PC-3 (cell line): ENCODE data around the gene TNFAIP8.

Experiments used
- CTCF ChIP-seq: fragments of 300-600 bp; sonication (generic); conservative IDR thresholded peaks from 2 replicates; pipeline ENCODE4 v1.5.1; 2017; ENCODE audit warnings: antibody characterized with exemption, low read depth, mild to moderate bottlenecking, low read length
- EZH2 ChIP-seq: fragments of 300-600 bp; sonication (generic); IDR thresholded peaks from one replicate; pipeline ENCODE4 v1.6.1; 2017; ENCODE audit warnings: antibody characterized with exemption, mild to moderate bottlenecking, low read length; ENCODE audit not compliant: unreplicated experiment

GRCh38 chr5:119378075-119378700, 22.4 kb downstream of the TNFAIP8 start:
- no peak for TF ChIP-seq CTCF
- no peak for TF ChIP-seq EZH2
